PC-9 (cell line): ENCODE measurements around the gene NCOA5.

ENCODE experiments used
- CTCF ChIP-seq: fragments of 200-600 bp; sonication (generic); conservative IDR thresholded peaks from 2 replicates; pipeline ENCODE4 v1.6.1; 2017; ENCODE audit warnings: mixed run types, antibody characterized with exemption, mild to moderate bottlenecking, moderate library complexity
- EZH2 ChIP-seq: fragments of 200-600 bp; sonication (generic); IDR thresholded peaks from 2 replicates; pipeline ENCODE4 v1.8.0; 2017; ENCODE audit warnings: antibody characterized with exemption, low read depth

- TF ChIP-seq CTCF (no peak), EZH2 (no peak)
Measured at GRCh38 chr20:46122516-46123481, 33.0 kb upstream of the NCOA5 start.
